Tibial nerve (tissue), 3 donors: ENCODE measurements around the gene ARF1.

Experiments
- CTCF ChIP-seq, 5 experiments: fragments of 200-600 bp in 3 of 5; fragments of 450-650 bp in 2 of 5; sonication (generic) in 3 of 5; IDR thresholded peaks; one replicate each; pipeline ENCODE4 v1.5.1; 2016 to 2019; ENCODE audit warnings: antibody characterized with exemption in 5 of 5, mild to moderate bottlenecking in 3 of 5, moderate library complexity in 2 of 5
- POLR2A ChIP-seq, 2 donors: fragments of 450-650 bp; IDR thresholded peaks; one replicate each; pipeline ENCODE4 v1.6.1; 2017; ENCODE audit warnings: antibody characterized with exemption in 2 of 2, mild to moderate bottlenecking in 2 of 2, moderate library complexity in 2 of 2

DNA sequence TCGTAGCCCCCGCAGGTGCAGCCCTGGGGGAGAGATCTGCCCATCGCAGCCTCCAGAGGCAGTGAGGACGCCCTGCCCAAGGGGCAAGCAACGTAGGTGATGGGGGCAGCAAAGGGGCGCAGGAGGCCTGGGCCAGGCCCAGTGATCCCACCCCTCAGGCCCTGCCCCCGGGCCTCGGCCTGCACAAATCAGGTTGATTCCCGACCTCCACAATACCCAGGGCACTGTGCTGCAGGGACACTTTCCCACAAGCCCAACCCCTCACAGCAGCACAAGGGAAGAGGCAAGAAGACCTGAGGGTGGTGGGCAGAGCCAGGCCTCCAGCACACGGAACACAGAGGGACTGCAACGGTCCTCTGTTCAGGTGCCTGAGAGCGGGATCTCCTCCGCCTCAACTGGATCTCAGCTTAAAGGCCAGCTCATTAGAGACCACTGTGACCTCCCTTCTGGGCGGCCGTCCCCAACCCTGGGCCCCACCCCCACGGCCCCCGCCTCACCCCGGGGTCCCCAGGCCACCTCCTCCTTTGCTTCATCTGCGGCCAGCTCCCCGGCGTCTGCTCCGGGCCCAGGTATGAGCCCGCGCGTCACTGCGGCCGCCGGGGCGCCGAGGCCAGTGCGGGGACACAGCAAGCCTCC lies 812 bp upstream of the ARF1 start:
- no peak for TF ChIP-seq CTCF (IDR thresholded peaks at IDR 0.05)
- no peak for TF ChIP-seq POLR2A (IDR thresholded peaks at IDR 0.05)
